ENCODE results near the gene TMED5.

TMED5 gene

DNA sequence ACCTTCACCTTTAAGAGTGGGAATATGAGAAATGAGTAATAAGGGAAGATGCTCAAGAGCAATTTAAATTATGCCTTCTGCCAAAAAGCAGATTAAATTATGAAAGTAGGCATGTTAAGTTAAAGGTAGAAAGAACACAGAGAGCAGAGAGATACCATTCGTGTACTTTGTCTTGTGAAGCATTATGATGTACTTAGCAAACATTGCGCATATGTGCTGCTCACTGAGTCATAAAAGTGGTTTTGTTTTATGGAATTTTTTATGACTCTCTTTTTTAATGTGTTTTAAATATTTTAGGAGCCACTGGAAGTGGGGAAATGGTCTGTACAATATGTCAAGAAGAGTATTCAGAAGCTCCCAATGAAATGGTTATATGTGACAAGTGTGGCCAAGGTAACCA lies 65.8 kb downstream of the TMED5 start:
- no peak for DNase-seq

DNA sequence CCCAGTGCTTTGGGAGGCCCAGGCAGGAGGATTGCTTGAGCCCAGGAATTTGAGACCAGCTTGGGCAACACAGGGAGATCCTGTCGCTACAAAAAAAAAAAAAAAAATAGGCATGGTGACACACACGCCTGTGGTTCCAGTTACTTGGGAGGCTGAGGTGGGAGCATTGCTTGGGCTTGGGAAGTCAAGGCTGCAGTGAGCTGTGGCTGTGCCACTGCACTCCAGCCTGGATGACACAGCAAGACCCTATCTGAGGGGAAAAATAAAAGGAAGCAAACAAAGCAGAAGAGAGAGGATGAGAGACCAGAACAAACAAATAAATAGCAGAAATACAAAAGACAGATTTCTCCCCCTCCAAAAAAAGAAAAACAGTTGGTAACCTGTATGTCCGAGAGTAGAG lies 67.1 kb downstream of the TMED5 start:
- DNase-seq, result no peak

DNA sequence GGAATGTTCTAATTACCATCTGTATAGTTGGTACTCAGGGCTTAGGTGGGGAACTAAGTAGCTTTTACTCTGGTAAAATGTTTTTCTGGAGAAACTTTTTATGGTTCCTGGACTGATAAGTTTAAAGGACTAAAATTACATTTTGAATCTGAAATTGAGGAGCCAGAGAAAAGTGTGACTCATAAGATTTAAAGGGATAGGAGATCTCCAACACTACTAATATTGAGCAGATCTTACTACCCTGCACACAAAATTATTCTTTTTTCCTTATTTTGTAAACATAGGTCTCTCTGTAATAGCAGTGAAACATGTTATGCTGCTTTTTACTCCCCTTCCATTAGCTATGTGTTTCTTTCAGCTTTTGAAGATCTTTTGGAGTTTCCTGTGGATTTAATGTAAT lies 68.7 kb downstream of the TMED5 start:
- no peak for DNase-seq

DNA sequence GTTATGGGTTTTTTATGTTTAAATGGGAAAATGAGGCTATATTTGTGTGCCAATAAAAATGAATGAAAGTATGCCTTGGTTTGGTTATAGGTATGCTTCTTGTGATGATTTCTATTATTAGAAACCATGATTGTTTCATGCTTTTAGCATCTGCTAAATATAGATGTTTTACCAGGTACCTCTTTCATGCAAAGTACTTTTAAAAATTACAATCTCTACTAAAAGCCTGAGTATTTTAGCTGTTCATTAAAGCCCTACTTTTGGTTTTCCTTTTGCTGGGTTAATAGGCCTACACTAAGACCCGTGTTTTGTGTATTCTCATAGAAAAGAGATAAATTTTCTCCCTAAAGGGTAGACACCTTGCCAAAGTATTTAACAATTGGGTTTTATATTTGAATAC lies 69.1 kb downstream of the TMED5 start:
- DNase-seq, result no peak

DNA sequence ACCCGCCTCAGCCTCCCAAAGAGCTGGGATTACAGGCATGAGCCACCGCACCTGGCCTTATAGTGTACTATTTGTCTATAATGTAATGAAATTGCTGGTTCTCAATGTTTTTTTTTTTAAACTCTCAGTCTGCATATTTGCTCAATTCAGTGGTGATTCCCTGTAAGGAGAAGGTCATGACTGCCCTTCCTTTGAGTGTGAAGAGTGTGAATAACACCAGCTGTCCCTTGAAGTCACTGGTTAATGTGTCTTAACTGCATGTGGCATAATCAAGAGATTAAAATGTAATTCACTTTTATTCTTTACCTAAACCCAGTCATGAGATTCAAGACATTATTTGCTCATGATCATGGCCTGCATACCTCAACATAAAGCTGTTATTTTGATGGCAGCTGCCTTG lies 70.6 kb downstream of the TMED5 start:
- DNase-seq, result no peak

DNA sequence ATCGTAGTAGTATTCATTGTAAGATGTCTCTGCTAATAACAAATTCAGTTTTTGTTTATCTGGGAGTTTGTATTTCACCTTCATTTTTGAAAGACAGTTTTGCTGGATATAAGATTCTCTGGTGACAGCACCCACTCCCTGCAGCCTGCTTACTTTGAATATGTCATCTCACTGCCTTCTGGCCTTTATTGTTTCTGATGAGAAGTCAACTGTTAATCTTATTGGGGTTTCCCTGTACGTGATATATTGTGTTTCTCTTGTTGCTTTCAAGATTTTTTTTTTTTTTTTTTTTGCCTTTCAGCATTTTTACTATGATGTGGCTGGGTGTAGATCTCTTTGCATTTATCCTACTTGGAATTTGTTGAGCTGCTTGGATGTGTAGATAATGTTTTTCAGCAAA lies 71.9 kb downstream of the TMED5 start:
- no peak for DNase-seq

DNA sequence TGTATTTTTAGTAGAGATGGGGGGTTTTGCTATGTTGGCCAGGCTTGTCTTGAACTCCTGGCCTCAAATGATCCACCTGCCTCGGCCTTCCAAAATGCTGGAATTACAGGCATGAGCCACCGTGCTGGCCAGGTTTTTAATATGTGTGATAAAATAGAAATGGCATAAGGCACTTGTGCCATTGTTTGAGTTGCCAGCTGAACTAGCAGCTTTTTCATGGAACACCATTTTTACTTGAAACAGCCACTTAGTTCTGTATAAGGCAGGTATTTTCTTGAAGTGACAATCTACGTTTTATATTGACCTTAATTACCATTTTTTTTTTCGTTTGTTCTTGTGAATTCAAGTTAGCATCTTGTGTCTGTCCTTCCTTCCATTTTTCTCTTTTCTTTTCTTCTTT lies 72.8 kb downstream of the TMED5 start:
- DNase-seq, result no peak

DNA sequence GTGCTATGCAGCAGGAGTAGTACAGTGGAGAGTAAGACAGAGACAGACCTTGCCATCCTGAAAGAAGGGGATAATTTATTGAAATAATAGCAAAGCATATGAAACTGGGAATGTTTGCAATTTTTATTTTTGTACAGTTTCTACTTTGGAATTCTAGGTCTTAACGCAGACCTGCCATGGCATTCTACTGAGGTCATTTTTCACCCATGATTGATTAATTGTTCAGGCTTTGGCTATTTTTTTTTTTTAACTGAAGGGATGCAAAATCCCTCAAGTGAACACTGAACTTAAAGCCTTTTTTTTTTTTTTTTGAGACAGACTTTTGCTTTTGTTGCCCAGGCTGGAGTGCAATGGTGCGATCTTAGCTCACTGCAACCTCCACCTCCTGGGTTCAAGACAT lies 74.0 kb downstream of the TMED5 start:
- DNase-seq, result no peak

DNA sequence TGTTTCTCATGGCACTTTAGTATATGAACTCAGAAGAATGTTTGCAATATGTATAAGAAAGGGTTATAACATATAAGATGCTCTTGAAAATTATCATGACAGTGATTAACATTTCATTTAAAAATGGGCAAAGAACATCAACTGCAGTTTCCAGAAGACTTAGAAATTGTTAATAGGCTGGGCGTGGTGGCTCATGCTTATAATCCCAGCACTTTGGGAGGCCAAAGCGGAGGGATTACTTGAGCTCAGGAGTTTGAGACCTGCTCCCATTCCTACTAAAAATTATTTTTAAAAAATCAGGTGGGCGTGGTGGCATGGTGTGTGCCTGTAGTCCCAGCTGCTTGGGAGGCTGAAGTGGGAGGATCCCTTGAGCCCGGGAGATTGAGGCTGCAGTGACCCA lies 78.1 kb downstream of the TMED5 start:
- DNase-seq, result no peak

Measured in SW 1271 (cell line).